Natural killer cell (primary cell): ENCODE results near the gene LCN12. TPM values are rescaled to one million over a fixed set of nuclear protein-coding genes. Genes with fewer than 3 reads are reported as not detected.

Experiments used
- ATAC-seq, 3 donors: fragments of 150-1000 bp in 2 of 3; fragments of 200-7000 bp in 1 of 3; cut with Tn5 transposase; 1 replicate in 1 of 3; 2 replicates in 2 of 3; pipeline ENCODE4 v1.10.0; 2021; ENCODE audit warnings: mild to moderate bottlenecking in 2 of 3, moderate library complexity in 2 of 3
- DNase-seq, 2 donors: peaks; one replicate each; pipeline versions ENCODE4 v3.0.0 to v3.0.0-alpha.2; 2013 to 2021; ENCODE audit warnings: mixed read lengths in 1 of 2
- H3K27ac ChIP-seq: one replicate; pipeline ENCODE4 v1.5.1; 2013; ENCODE audit warnings: mild to moderate bottlenecking, low read length
- H3K27me3 ChIP-seq: one replicate; pipeline ENCODE4 v1.6.1; 2013; ENCODE audit warnings: low read length; ENCODE audit not compliant: control insufficient read depth, insufficient read depth
- H3K36me3 ChIP-seq: one replicate; pipeline ENCODE4 v1.6.1; 2013; ENCODE audit warnings: low read length; ENCODE audit not compliant: control insufficient read depth, insufficient read depth
- H3K4me1 ChIP-seq: one replicate; pipeline ENCODE4 v1.6.1; 2013; ENCODE audit warnings: low read length; ENCODE audit not compliant: control insufficient read depth, insufficient read depth
- H3K4me3 ChIP-seq: one replicate; pipeline ENCODE4 v1.5.1; 2013; ENCODE audit warnings: low read length
- H3K9me3 ChIP-seq: one replicate; pipeline ENCODE4 v1.6.1; 2013; ENCODE audit warnings: low read length; ENCODE audit not compliant: control insufficient read depth, insufficient read depth
- H3K27ac Mint-ChIP-seq, 2 donors: one replicate each; pipeline ENCODE4 v1.8.0; 2022; ENCODE audit warnings: mild to moderate bottlenecking in 2 of 2, mixed read lengths in 2 of 2, moderate library complexity in 1 of 2
- H3K27me3 Mint-ChIP-seq, 2 donors: one replicate each; pipeline ENCODE4 v1.8.0; 2022; ENCODE audit warnings: low read depth in 2 of 2, mixed read lengths in 2 of 2
- H3K36me3 Mint-ChIP-seq: one replicate; pipeline ENCODE4 v1.8.0; 2022; ENCODE audit warnings: mixed read lengths
- H3K4me1 Mint-ChIP-seq, 2 donors: one replicate each; pipeline ENCODE4 v1.8.0; 2022; ENCODE audit warnings: mixed read lengths in 2 of 2
- H3K4me3 Mint-ChIP-seq: one replicate; pipeline ENCODE4 v1.8.0; 2022; ENCODE audit warnings: mild to moderate bottlenecking, moderate library complexity, mixed read lengths
- H3K9me3 Mint-ChIP-seq, 2 donors: one replicate each; pipeline ENCODE4 v1.8.0; 2022; ENCODE audit warnings: mixed read lengths in 2 of 2
- CTCF ChIP-seq: fragments of 200-600 bp; IDR thresholded peaks from one replicate; pipeline ENCODE4 v1.8.0; 2022; ENCODE audit warnings: antibody characterized with exemption
- WGBS: methylation state at CpG from one replicate; pipeline ENCODE4 v1.1.7; 2013; ENCODE audit warnings: missing lambda C conversion rate; ENCODE audit not compliant: insufficient coverage; 5-methylcytosine and 5-hydroxymethylcytosine counted together
- intact Hi-C: fragments of 100-400 bp; cut with micrococcal nuclease; formaldehyde crosslinking; loops from one replicate; pipeline ENCODE4 v1.14.2; 2022
- total RNA-seq, 4 donors: library from RNA; stranded (reverse); fragments of 120-200 nt in 1 of 4; gene quantifications; one replicate each; pipeline versions ENCODE4 v1.2.3 to v1.2.4, GENCODE V29; 2013 to 2022

Gene LCN12
- total RNA-seq, 3 donors from 2014 or later (not counting 1 experiment from before 2014, with no cell fraction given) = 9.2 to 11.3 (median 9.8) TPM

GRCh38 chr9:136955202-136955942, 3.3 kb downstream of the LCN12 start:
- Mint-ChIP-seq H3K27me3 (no peaks in the 10 kb centered on the region), H3K9me3 (peaks cover 4 to 5% of the 10 kb centered on the region in 2 donors), H3K27ac (no peak overlapping the region), H3K4me3 (no peak overlapping the region), H3K36me3 (no peaks in the 10 kb centered on the region), H3K4me1 (peaks cover 4 to 54% of the 10 kb centered on the region in 2 donors)
- DNase-seq (no peak), ATAC-seq (no peak)
- no peaks in the 10 kb centered on the region for H3K9me3 ChIP-seq
- H3K4me3 ChIP-seq = no peak overlapping the region
- H3K36me3 ChIP-seq = no peaks in the 10 kb centered on the region
- WGBS = 87% methylated on average over 14 of the region's 14 CpGs
- no peak for TF ChIP-seq CTCF
- intact Hi-C loops = no loop called here
- H3K27me3 ChIP-seq = no peaks in the 10 kb centered on the region
- no peak overlapping the region for H3K27ac ChIP-seq
- H3K4me1 ChIP-seq = peaks cover 47% of the 10 kb centered on the region

- Histone ChIP-seq H3K36me3 (no peaks in the 10 kb centered on the region), H3K27me3 (no peaks in the 10 kb centered on the region), H3K4me3 (no peak overlapping the region), H3K27ac (no peak overlapping the region), H3K9me3 (no peaks in the 10 kb centered on the region), H3K4me1 (peaks cover 47% of the 10 kb centered on the region)
- no peaks in the 10 kb centered on the region for H3K27me3 Mint-ChIP-seq
- H3K4me1 Mint-ChIP-seq = peaks cover 4 to 57% of the 10 kb centered on the region in 2 donors
- no peak overlapping the region for H3K4me3 Mint-ChIP-seq
- intact Hi-C loops = no loop called here
- no peak overlapping the region for H3K27ac Mint-ChIP-seq
- no peak for DNase-seq
- TF ChIP-seq CTCF = no peak
- peaks cover 4 to 5% of the 10 kb centered on the region in 2 donors for H3K9me3 Mint-ChIP-seq
- H3K36me3 Mint-ChIP-seq = no peaks in the 10 kb centered on the region
- 91% methylated on average over 9 of the region's 9 CpGs for WGBS
- no peak for ATAC-seq
Observed at GRCh38 chr9:136955943-136956335, 3.9 kb downstream of the LCN12 start.

GRCh38 chr9:136956604-136957003, 4.5 kb downstream of the LCN12 start:
- no peaks in the 10 kb centered on the region for H3K27me3 Mint-ChIP-seq
- H3K36me3 Mint-ChIP-seq = no peaks in the 10 kb centered on the region
- DNase-seq (no peak), ATAC-seq (no peak)
- no peaks in the 10 kb centered on the region for H3K27me3 ChIP-seq
- H3K9me3 ChIP-seq = no peaks in the 10 kb centered on the region
- no peaks in the 10 kb centered on the region for H3K36me3 ChIP-seq
- H3K4me1 Mint-ChIP-seq = peaks cover 7 to 61% of the 10 kb centered on the region in 2 donors
- H3K4me3 ChIP-seq = no peak overlapping the region
- H3K9me3 Mint-ChIP-seq = peaks cover 4 to 5% of the 10 kb centered on the region in 2 donors
- H3K4me1 ChIP-seq = peaks cover 47% of the 10 kb centered on the region
- intact Hi-C loops = no loop called here
- H3K27ac ChIP-seq = no peak overlapping the region
- TF ChIP-seq CTCF = no peak
- WGBS = 98% methylated on average over 4 of the region's 4 CpGs
- H3K4me3 Mint-ChIP-seq = no peak overlapping the region
- H3K27ac Mint-ChIP-seq = peak overlapping the region in 1 of 2 donors; percentile 72
